HepG2 (cell line): ENCODE measurements around the gene INHBC. TPM values are rescaled to one million over a fixed set of nuclear protein-coding genes. Genes with fewer than 3 reads are reported as not detected.

Experiments used
- HDAC1 ChIP-seq: sonication (generic); formaldehyde crosslinking; IDR thresholded peaks from 2 replicates; pipeline ENCODE4 v1.5.1; 2020; ENCODE audit warnings: mild to moderate bottlenecking, missing genetic modification reagents
- KAT7 ChIP-seq: IDR thresholded peaks from 2 replicates; pipeline ENCODE4 v1.6.1; 2018; ENCODE audit warnings: borderline replicate concordance, missing compliant biosample characterization
- PTBP1 ChIP-seq: fragments of 200-400 bp; formaldehyde crosslinking; IDR thresholded peaks from 2 replicates; pipeline ENCODE4 v1.6.1; 2018; ENCODE audit warnings: low read length, low read depth; ENCODE audit not compliant: poor library complexity, severe bottlenecking
- SMYD3 ChIP-seq: sonication (generic); formaldehyde crosslinking; IDR thresholded peaks from 2 replicates; pipeline ENCODE4 v1.8.1; 2023; ENCODE audit warnings: mild to moderate bottlenecking, missing genetic modification reagents
- SRSF9 ChIP-seq: fragments of 200-400 bp; formaldehyde crosslinking; IDR thresholded peaks from 2 replicates; pipeline ENCODE4 v1.6.1; 2018; ENCODE audit warnings: borderline replicate concordance, mild to moderate bottlenecking, low read depth, low read length; ENCODE audit not compliant: insufficient read depth, poor library complexity, severe bottlenecking
- ZNF333 ChIP-seq: sonication (generic); formaldehyde crosslinking; IDR thresholded peaks from 2 replicates; pipeline ENCODE4 v1.4.0; 2020; ENCODE audit warnings: mild to moderate bottlenecking, missing genetic modification reagents, borderline replicate concordance
- ZNF407 ChIP-seq: sonication (generic); formaldehyde crosslinking; IDR thresholded peaks from one replicate; pipeline ENCODE4 v1.5.1; 2020; ENCODE audit warnings: mild to moderate bottlenecking, missing genetic modification reagents; ENCODE audit errors: not compliant biosample characterization
- ZNF770 ChIP-seq: sonication (generic); formaldehyde crosslinking; IDR thresholded peaks from 2 replicates; pipeline ENCODE4 v1.5.0; 2020; ENCODE audit warnings: mild to moderate bottlenecking, missing genetic modification reagents
- polyA plus RNA-seq, 8 experiments: library from polyadenylated mRNA; depleted of rRNA in 3 of 8; stranded (reverse) in 7 of 8; unstranded in 1 of 8; fragments of >200 nt; fragmentation: Illumina TruSeq in 4 of 8; extraction: Trizol in 4 of 8; gene quantifications; 2 replicates each; pipeline versions ENCODE4 v1.2.1 to v1.2.3, GENCODE V29; 2011 to 2016; ENCODE audit warnings: low read depth in 4 of 8, missing spikeins in 1 of 8, mixed read lengths in 1 of 8; ENCODE audit not compliant: insufficient read depth in 1 of 8
- total RNA-seq, 5 experiments: library from RNA; depleted of rRNA; stranded (reverse); fragments of >200 nt; fragmentation: Illumina TruSeq; extraction: Trizol; gene quantifications; 2 replicates each; pipeline ENCODE4 v1.2.3, GENCODE V29; 2016; ENCODE audit warnings: low read depth in 1 of 5
- TF ChIP-seq, protein P1 (sequence below): IDR thresholded peaks from 2 replicates; pipeline ENCODE4 v1.6.1; 2016; ENCODE audit warnings: low read depth
- TF ChIP-seq, protein P2 (sequence below): sonication (generic); formaldehyde crosslinking; IDR thresholded peaks from 2 replicates; pipeline ENCODE4 v1.4.0; 2020; ENCODE audit warnings: missing genetic modification reagents, borderline replicate concordance

Gene INHBC
- total and polyA plus RNA-seq, 2 of the 13 experiments (the other 11 are each of a cell fraction or from before 2014, with no cell fraction given), result 1.8 to 13.8 TPM

- TF ChIP-seq ZNF407 (CRISPR knock-in tag) (peak; percentile 68), SRSF9 (no peak), ZNF770 (CRISPR knock-in tag) (peak; percentile 35; the same call in 1 of the 2 replicates), PTBP1 (peak; percentile 15), HDAC1 (peak; percentile 97), KAT7 (CRISPR knock-in tag) (peak; percentile 66; the same call in 1 of the 2 replicates), ZNF333 (CRISPR knock-in tag) (no peak), SMYD3 (CRISPR knock-in tag) (no peak)
- TF ChIP-seq, protein P1, sequence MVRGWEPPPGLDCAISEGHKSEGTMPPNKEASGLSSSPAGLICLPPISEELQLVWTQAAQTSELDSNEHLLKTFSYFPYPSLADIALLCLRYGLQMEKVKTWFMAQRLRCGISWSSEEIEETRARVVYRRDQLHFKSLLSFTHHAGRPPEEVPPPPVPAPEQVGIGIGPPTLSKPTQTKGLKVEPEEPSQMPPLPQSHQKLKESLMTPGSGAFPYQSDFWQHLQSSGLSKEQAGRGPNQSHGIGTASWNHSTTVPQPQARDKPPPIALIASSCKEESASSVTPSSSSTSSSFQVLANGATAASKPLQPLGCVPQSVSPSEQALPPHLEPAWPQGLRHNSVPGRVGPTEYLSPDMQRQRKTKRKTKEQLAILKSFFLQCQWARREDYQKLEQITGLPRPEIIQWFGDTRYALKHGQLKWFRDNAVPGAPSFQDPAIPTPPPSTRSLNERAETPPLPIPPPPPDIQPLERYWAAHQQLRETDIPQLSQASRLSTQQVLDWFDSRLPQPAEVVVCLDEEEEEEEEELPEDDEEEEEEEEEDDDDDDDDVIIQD (CRISPR knock-in tag), result peak; percentile 48; the same call in 1 of the 2 replicates
- TF ChIP-seq, protein P2, sequence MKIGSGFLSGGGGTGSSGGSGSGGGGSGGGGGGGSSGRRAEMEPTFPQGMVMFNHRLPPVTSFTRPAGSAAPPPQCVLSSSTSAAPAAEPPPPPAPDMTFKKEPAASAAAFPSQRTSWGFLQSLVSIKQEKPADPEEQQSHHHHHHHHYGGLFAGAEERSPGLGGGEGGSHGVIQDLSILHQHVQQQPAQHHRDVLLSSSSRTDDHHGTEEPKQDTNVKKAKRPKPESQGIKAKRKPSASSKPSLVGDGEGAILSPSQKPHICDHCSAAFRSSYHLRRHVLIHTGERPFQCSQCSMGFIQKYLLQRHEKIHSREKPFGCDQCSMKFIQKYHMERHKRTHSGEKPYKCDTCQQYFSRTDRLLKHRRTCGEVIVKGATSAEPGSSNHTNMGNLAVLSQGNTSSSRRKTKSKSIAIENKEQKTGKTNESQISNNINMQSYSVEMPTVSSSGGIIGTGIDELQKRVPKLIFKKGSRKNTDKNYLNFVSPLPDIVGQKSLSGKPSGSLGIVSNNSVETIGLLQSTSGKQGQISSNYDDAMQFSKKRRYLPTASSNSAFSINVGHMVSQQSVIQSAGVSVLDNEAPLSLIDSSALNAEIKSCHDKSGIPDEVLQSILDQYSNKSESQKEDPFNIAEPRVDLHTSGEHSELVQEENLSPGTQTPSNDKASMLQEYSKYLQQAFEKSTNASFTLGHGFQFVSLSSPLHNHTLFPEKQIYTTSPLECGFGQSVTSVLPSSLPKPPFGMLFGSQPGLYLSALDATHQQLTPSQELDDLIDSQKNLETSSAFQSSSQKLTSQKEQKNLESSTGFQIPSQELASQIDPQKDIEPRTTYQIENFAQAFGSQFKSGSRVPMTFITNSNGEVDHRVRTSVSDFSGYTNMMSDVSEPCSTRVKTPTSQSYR (CRISPR knock-in tag), result peak; percentile 91
These were observed 20.2 kb downstream of the INHBC start, which contains the start of gene INHBE (continued) for GRCh38 chr12:57454566-57455373.
